Stomach smooth muscle (tissue), 2 donors: ENCODE results near the gene HS3ST5.

ENCODE experiments used
- H3K27ac ChIP-seq: one replicate; pipeline ENCODE4 v1.7.0; 2013; ENCODE audit warnings: mild to moderate bottlenecking, low read length, inconsistent platforms
- H3K27me3 ChIP-seq, 2 donors: one replicate each; pipeline ENCODE4 v1.7.0; 2013; ENCODE audit warnings: low read length in 2 of 2; ENCODE audit not compliant: insufficient read depth in 2 of 2, control insufficient read depth in 1 of 2
- H3K36me3 ChIP-seq, 2 donors: one replicate each; pipeline ENCODE4 v1.7.0; 2013; ENCODE audit warnings: low read length in 2 of 2; ENCODE audit not compliant: control insufficient read depth in 2 of 2, insufficient read depth in 2 of 2
- H3K4me1 ChIP-seq: one replicate; pipeline ENCODE4 v1.7.0; 2013; ENCODE audit warnings: low read length; ENCODE audit not compliant: control insufficient read depth, insufficient read depth
- H3K4me3 ChIP-seq, 2 donors: one replicate each; pipeline ENCODE4 v1.7.0; 2013; ENCODE audit warnings: low read length in 2 of 2
- H3K9ac ChIP-seq, 2 donors: one replicate each; pipeline ENCODE4 v1.7.0; 2013; ENCODE audit warnings: low read length in 2 of 2, mild to moderate bottlenecking in 1 of 2
- H3K9me3 ChIP-seq, 2 donors: one replicate each; pipeline ENCODE4 v1.7.0; 2013; ENCODE audit warnings: low read length in 2 of 2; ENCODE audit not compliant: control insufficient read depth in 2 of 2
- donor health status: healthy.
- donor health status: Pancreatic carcinoma.

The HS3ST5 gene

GRCh38 chr6:114068771-114069170 lies 274.1 kb downstream of the HS3ST5 start:
- no peaks in the 10 kb centered on the region for H3K4me1 ChIP-seq
- H3K36me3 ChIP-seq, result no peaks in the 10 kb centered on the region
- H3K27ac ChIP-seq, result no peak overlapping the region
- H3K9ac ChIP-seq, result no peak overlapping the region
- no peaks in the 10 kb centered on the region for H3K9me3 ChIP-seq
- H3K27me3 ChIP-seq, result no peaks in the 10 kb centered on the region
- H3K4me3 ChIP-seq, result no peak overlapping the region

- Histone ChIP-seq H3K36me3 (no peaks in the 10 kb centered on the region), H3K27me3 (no peaks in the 10 kb centered on the region), H3K4me3 (no peak overlapping the region), H3K9me3 (no peaks in the 10 kb centered on the region), H3K9ac (no peak overlapping the region), H3K27ac (no peak overlapping the region), H3K4me1 (no peaks in the 10 kb centered on the region)
Observed at GRCh38 chr6:114068116-114068515, 274.7 kb downstream of the HS3ST5 start.

- H3K9me3 ChIP-seq, result no peaks in the 10 kb centered on the region
- no peaks in the 10 kb centered on the region for H3K4me1 ChIP-seq
- H3K9ac ChIP-seq, result no peak overlapping the region
- H3K27ac ChIP-seq, result no peak overlapping the region
- no peaks in the 10 kb centered on the region for H3K27me3 ChIP-seq
- no peaks in the 10 kb centered on the region for H3K36me3 ChIP-seq
- H3K4me3 ChIP-seq, result no peak overlapping the region
Observed at GRCh38 chr6:114064862-114065261, 278.0 kb downstream of the HS3ST5 start.

- no peak overlapping the region for H3K27ac ChIP-seq
- no peaks in the 10 kb centered on the region for H3K36me3 ChIP-seq
- no peak overlapping the region for H3K9ac ChIP-seq
- H3K9me3 ChIP-seq, result no peaks in the 10 kb centered on the region
- H3K27me3 ChIP-seq, result no peaks in the 10 kb centered on the region
- no peaks in the 10 kb centered on the region for H3K4me1 ChIP-seq
- H3K4me3 ChIP-seq, result no peak overlapping the region
Observed at GRCh38 chr6:114063956-114064355, 278.9 kb downstream of the HS3ST5 start.

- Histone ChIP-seq H3K27ac (no peak overlapping the region), H3K27me3 (no peaks in the 10 kb centered on the region), H3K9ac (no peak overlapping the region), H3K36me3 (no peaks in the 10 kb centered on the region), H3K4me1 (no peaks in the 10 kb centered on the region), H3K4me3 (no peak overlapping the region), H3K9me3 (no peaks in the 10 kb centered on the region)
Observed at GRCh38 chr6:114062199-114062598, 280.6 kb downstream of the HS3ST5 start.

GRCh38 chr6:114061741-114062140 lies 281.1 kb downstream of the HS3ST5 start:
- Histone ChIP-seq H3K27ac (no peak overlapping the region), H3K9ac (no peak overlapping the region), H3K27me3 (no peaks in the 10 kb centered on the region), H3K36me3 (no peaks in the 10 kb centered on the region), H3K9me3 (no peaks in the 10 kb centered on the region), H3K4me1 (no peaks in the 10 kb centered on the region), H3K4me3 (no peak overlapping the region)

GRCh38 chr6:114061116-114061515 lies 281.7 kb downstream of the HS3ST5 start:
- H3K36me3 ChIP-seq, result no peaks in the 10 kb centered on the region
- no peak overlapping the region for H3K27ac ChIP-seq
- H3K9me3 ChIP-seq, result no peaks in the 10 kb centered on the region
- no peaks in the 10 kb centered on the region for H3K27me3 ChIP-seq
- H3K9ac ChIP-seq, result no peak overlapping the region
- no peaks in the 10 kb centered on the region for H3K4me1 ChIP-seq
- no peak overlapping the region for H3K4me3 ChIP-seq

GRCh38 chr6:114058435-114058834 lies 284.4 kb downstream of the HS3ST5 start:
- Histone ChIP-seq H3K9me3 (no peaks in the 10 kb centered on the region), H3K27ac (no peak overlapping the region), H3K4me3 (no peak overlapping the region), H3K4me1 (no peaks in the 10 kb centered on the region), H3K9ac (no peak overlapping the region), H3K36me3 (no peaks in the 10 kb centered on the region), H3K27me3 (no peaks in the 10 kb centered on the region)

- H3K4me3 ChIP-seq, result no peak overlapping the region
Observed at GRCh38 chr6:114055763-114056162, 287.1 kb downstream of the HS3ST5 start.

GRCh38 chr6:114055349-114055748 lies 287.5 kb downstream of the HS3ST5 start:
- Histone ChIP-seq H3K36me3 (no peaks in the 10 kb centered on the region), H3K4me3 (no peak overlapping the region), H3K27ac (no peak overlapping the region)

More at GRCh38 chr6:114055763-114056162, 287.1 kb downstream of the HS3ST5 start:
- Histone ChIP-seq H3K9me3 (no peaks in the 10 kb centered on the region), H3K27ac (no peak overlapping the region), H3K4me1 (no peaks in the 10 kb centered on the region), H3K9ac (no peak overlapping the region), H3K27me3 (no peaks in the 10 kb centered on the region), H3K36me3 (no peaks in the 10 kb centered on the region)

GRCh38 chr6:114053791-114054190 lies 289.0 kb downstream of the HS3ST5 start:
- H3K27me3 ChIP-seq, result no peaks in the 10 kb centered on the region
- no peak overlapping the region for H3K4me3 ChIP-seq
- no peaks in the 10 kb centered on the region for H3K36me3 ChIP-seq
- no peak overlapping the region for H3K9ac ChIP-seq
- H3K9me3 ChIP-seq, result no peaks in the 10 kb centered on the region
- H3K27ac ChIP-seq, result no peak overlapping the region
- no peaks in the 10 kb centered on the region for H3K4me1 ChIP-seq

More at GRCh38 chr6:114055349-114055748, 287.5 kb downstream of the HS3ST5 start:
- Histone ChIP-seq H3K9ac (no peak overlapping the region), H3K4me1 (no peaks in the 10 kb centered on the region), H3K27me3 (no peaks in the 10 kb centered on the region), H3K9me3 (no peaks in the 10 kb centered on the region)
